ENCODE data around the gene SMIM43.

The SMIM43 gene

DNA sequence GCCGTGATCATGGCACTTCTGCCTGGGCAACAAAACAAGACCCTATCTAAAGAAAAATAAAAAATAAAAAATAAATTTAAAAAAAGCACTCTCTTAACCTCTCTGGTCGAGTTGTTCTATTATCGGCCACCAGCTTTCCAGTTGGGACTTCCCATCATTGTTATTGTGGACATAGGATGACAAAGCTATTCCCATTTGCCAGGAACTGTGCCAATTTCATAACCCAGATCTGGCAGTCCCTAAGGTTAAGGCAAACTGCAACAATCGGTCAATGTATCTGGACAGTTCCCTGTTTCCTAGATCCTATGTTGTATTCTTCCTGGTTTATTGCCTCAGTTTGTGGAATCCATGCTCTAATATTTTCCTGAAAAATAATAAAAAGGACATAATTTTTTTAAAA is 50.4 kb downstream of the SMIM43 start:
- H3K4me3 ChIP-seq (ENCODE audit: low read depth, low read length), result no peak overlapping the region
- DNase-seq (ENCODE audit: low read depth), result no peak
- TF ChIP-seq, protein P1, sequence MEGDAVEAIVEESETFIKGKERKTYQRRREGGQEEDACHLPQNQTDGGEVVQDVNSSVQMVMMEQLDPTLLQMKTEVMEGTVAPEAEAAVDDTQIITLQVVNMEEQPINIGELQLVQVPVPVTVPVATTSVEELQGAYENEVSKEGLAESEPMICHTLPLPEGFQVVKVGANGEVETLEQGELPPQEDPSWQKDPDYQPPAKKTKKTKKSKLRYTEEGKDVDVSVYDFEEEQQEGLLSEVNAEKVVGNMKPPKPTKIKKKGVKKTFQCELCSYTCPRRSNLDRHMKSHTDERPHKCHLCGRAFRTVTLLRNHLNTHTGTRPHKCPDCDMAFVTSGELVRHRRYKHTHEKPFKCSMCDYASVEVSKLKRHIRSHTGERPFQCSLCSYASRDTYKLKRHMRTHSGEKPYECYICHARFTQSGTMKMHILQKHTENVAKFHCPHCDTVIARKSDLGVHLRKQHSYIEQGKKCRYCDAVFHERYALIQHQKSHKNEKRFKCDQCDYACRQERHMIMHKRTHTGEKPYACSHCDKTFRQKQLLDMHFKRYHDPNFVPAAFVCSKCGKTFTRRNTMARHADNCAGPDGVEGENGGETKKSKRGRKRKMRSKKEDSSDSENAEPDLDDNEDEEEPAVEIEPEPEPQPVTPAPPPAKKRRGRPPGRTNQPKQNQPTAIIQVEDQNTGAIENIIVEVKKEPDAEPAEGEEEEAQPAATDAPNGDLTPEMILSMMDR (IDR thresholded peaks at IDR 0.05; ENCODE audit: low read depth, low read length, missing control alignments), result no peak

DNA sequence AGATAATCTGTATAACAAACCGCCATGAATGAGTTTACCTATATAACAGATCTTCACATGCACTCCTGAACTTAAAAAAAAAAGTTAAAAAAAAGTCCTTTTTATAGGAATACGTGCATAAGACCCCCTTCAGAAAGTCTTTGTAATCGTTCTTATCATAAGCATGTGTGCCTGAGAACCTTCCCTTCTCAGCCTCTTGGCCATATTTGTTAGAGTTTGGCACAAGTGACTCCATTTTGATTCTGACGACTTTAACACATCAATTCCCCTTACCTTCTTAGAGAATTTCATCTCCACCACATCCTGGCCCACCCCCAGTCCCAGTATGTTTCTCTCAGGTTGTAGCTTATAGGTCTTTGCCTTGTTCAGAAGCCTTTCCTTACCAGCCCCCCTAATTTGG is 52.2 kb downstream of the SMIM43 start:
- DNase-seq (ENCODE audit: low read depth), result no peak
- TF ChIP-seq, protein P1 (IDR thresholded peaks at IDR 0.05; ENCODE audit: low read depth, low read length, missing control alignments), result no peak
- no peak overlapping the region for H3K4me3 ChIP-seq (ENCODE audit: low read depth, low read length)

DNA sequence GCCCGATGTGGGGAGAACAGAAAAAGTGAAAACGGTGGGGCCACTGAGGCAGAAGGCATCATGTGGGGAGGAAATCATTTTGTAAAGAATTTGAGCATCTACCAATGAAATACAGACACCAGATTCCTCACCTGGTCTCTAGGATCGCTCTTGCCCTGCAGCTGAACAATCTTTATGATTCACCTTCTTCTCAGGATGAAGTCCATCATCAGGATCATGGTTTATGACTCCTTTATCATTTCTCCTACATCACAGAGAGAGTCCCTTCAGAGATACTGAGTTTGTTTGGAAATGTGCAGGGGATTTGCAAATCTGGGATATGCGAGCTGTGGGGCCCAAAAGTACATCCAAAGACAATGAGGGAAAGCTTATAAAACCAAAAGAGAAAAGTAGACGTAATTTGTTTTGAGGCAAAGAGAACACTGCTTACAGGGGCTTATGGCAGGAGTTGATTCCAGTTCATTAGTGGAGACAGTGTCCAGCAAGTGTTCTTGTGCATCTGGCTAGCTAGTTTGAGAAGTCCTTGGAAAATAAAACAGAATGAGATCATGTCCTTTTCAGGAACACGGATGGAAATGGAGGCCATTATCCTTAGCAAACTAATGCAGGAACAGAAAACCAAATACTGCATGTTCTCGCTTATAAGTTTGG is 52.8 kb downstream of the SMIM43 start:
- TF ChIP-seq, protein P1 (IDR thresholded peaks at IDR 0.05; ENCODE audit: low read depth, low read length, missing control alignments), result no peak
- H3K4me3 ChIP-seq (ENCODE audit: low read depth, low read length), result no peak overlapping the region
- DNase-seq (ENCODE audit: low read depth), result no peak

DNA sequence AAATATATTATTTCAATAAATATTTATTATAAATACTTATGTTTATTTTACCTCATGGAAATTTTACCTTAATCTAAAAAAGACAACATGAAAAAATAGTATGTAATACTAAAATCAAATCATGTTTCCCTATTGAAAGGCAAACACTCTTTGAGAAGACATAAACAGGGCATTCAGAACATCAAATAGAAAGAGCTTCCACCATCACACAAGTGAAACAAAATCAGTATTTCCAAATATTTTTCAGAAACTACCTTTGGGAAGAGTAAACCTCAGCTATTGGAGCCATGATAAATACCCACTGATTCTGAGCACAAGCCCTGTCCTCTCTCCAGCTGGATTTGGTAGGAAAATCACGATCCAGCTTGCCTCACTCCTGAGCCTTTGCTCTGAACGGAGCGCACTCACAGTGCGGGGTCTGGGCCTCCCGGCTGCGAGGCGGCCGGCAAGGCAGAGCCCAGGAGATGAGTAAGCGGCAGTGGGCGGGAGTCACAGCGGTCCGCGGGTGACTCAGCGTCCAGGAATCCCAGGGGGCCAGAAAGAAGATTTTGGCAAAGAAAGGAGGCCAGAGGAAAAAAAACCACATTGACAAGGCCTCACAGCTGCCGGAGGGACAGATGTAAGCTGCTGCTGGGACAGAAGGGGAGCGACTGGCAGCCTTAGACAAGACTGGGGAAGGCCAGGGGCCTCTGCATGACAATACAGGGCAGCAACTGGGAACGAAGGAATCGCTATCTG is 53.5 kb downstream of the SMIM43 start:
- TF ChIP-seq, protein P1 (IDR thresholded peaks at IDR 0.05; ENCODE audit: low read depth, low read length, missing control alignments), result no peak
- H3K4me3 ChIP-seq (ENCODE audit: low read depth, low read length), result peak overlapping the region; percentile 29
- peak; percentile 7 for DNase-seq (ENCODE audit: low read depth)

DNA sequence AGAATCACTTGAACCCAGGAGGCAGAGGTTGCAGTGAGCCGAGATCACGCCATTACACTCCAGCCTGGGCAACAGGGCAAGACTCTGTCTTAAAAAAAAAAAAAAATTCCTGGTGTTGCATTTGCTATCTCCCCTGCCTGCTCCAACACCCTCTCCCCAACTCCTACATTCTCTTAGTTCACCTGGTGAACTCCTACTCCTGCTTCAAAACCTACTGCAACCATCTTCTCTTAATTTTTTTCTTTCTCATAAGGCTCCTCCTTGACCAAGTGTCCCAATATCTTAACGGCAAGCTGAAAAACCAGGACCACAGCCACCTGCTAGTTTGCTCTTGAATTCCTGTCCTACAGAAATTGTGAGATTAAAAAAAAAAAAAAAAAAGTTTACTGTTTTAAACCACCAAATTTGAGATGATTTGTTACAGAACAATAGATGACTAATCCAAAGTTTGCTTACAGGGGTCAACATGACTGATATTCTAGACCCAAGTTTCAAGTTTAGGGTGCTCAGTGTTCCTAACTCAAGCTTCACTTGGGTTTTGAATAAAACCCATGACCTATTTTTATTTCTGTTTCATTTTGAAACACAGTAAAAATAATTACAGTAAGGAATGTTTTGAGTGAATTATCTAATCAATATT is 55.1 kb downstream of the SMIM43 start:
- DNase-seq (ENCODE audit: low read depth), result no peak
- TF ChIP-seq, protein P1 (IDR thresholded peaks at IDR 0.05; ENCODE audit: low read depth, low read length, missing control alignments), result no peak
- no peak overlapping the region for H3K4me3 ChIP-seq (ENCODE audit: low read depth, low read length)

Data from GM12864 (cell line).